Upper lobe of left lung (tissue), 4 donors: ENCODE data around the gene COPS6.

Experiments used
- CTCF ChIP-seq, 6 experiments: fragments of 450-650 bp in 4 of 6; fragments of 200-600 bp in 2 of 6; sonication (generic) in 2 of 6; IDR thresholded peaks; one replicate each; pipeline ENCODE4 v1.5.1; 2016 to 2019; ENCODE audit warnings: antibody characterized with exemption in 6 of 6
- EP300 ChIP-seq, 4 donors: sonication (generic); formaldehyde crosslinking; IDR thresholded peaks; one replicate each; pipeline ENCODE4 v1.5.1; 2017; ENCODE audit warnings: antibody characterized with exemption in 4 of 4, control low read depth in 2 of 4
- POLR2A ChIP-seq, 4 donors: fragments of 450-650 bp; IDR thresholded peaks; one replicate each; pipeline ENCODE4 v1.5.1; 2016 to 2017; ENCODE audit warnings: antibody characterized with exemption in 4 of 4, mild to moderate bottlenecking in 2 of 4
- POLR2AphosphoS5 ChIP-seq, 2 donors: sonication (generic); formaldehyde crosslinking; IDR thresholded peaks; one replicate each; pipeline ENCODE4 v1.5.1; 2017; ENCODE audit warnings: antibody characterized with exemption in 2 of 2

GRCh38 chr7:100124301-100125230, 35.8 kb downstream of the COPS6 start:
- TF ChIP-seq POLR2A (IDR thresholded peaks at IDR 0.05) (no peak), CTCF (IDR thresholded peaks at IDR 0.05) (no peak), EP300 (IDR thresholded peaks at IDR 0.05) (no peak), POLR2AphosphoS5 (IDR thresholded peaks at IDR 0.05) (no peak)
